DND-41 (cell line): Measurements from ENCODE around the gene SPHK1.

Source experiments
- CTCF ChIP-seq: IDR thresholded peaks from 2 replicates; pipeline ENCODE4 v1.5.1; 2012; ENCODE audit warnings: borderline replicate concordance, low read length, moderate library complexity, mild to moderate bottlenecking; ENCODE audit not compliant: poor library complexity, severe bottlenecking; ENCODE audit errors: extremely low read depth
- EZH2 ChIP-seq: IDR thresholded peaks from 3 replicates; pipeline ENCODE4 v1.6.1; 2012; ENCODE audit warnings: borderline replicate concordance, low read depth, mild to moderate bottlenecking, moderate library complexity, low read length, inconsistent platforms; ENCODE audit not compliant: severe bottlenecking

- no peak for TF ChIP-seq CTCF
- TF ChIP-seq EZH2, result no peak
Observed at GRCh38 chr17:76350463-76350862, 33.9 kb upstream of the SPHK1 start.
